Measurements from ENCODE around the gene PTGES2. TPM values are rescaled to one million over a fixed set of nuclear protein-coding genes. Genes with fewer than 3 reads are reported as not detected.

Gene PTGES2
- total and polyA plus RNA-seq, 9 of the 15 experiments (the other 6 are each of a cell fraction or from before 2014, with no cell fraction given) = 2.4 to 196 (median 90.1) TPM

DNA sequence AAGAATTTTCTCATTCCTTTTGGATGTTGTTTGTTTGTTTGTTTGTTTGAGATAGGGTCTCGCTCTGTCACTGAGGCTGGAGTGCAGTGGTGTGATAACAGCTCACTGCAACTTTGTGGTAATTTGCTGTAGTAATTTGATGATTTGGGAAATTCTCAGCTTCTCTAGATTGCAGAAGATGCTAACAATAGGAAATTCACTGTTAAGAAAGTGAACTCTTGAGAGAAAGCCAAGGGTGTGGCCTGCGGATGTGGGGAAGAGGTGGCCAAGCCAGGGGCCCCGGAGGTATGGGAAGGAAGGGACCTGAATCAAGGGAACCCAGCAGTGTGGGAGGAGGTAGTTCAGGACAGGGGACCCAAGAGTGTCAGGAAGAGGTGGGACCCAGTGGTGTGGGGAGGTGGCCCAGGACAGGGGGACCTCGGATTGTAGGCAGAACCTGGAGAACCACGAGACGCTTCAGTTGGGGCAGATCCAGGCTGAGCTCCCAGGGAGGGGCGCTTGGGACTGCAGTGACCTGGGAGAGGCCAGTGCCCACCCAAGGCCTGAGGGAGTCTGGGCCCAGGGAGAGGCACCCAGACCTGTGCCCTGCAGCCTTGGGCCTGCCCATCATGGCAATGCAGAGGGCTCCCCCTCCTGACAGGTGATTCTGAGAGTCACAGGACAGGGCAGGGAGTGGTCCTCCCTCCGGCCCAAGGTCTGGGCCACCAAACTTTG is 16.2 kb upstream of the PTGES2 start (continued):
- TF ChIP-seq, protein P1, sequence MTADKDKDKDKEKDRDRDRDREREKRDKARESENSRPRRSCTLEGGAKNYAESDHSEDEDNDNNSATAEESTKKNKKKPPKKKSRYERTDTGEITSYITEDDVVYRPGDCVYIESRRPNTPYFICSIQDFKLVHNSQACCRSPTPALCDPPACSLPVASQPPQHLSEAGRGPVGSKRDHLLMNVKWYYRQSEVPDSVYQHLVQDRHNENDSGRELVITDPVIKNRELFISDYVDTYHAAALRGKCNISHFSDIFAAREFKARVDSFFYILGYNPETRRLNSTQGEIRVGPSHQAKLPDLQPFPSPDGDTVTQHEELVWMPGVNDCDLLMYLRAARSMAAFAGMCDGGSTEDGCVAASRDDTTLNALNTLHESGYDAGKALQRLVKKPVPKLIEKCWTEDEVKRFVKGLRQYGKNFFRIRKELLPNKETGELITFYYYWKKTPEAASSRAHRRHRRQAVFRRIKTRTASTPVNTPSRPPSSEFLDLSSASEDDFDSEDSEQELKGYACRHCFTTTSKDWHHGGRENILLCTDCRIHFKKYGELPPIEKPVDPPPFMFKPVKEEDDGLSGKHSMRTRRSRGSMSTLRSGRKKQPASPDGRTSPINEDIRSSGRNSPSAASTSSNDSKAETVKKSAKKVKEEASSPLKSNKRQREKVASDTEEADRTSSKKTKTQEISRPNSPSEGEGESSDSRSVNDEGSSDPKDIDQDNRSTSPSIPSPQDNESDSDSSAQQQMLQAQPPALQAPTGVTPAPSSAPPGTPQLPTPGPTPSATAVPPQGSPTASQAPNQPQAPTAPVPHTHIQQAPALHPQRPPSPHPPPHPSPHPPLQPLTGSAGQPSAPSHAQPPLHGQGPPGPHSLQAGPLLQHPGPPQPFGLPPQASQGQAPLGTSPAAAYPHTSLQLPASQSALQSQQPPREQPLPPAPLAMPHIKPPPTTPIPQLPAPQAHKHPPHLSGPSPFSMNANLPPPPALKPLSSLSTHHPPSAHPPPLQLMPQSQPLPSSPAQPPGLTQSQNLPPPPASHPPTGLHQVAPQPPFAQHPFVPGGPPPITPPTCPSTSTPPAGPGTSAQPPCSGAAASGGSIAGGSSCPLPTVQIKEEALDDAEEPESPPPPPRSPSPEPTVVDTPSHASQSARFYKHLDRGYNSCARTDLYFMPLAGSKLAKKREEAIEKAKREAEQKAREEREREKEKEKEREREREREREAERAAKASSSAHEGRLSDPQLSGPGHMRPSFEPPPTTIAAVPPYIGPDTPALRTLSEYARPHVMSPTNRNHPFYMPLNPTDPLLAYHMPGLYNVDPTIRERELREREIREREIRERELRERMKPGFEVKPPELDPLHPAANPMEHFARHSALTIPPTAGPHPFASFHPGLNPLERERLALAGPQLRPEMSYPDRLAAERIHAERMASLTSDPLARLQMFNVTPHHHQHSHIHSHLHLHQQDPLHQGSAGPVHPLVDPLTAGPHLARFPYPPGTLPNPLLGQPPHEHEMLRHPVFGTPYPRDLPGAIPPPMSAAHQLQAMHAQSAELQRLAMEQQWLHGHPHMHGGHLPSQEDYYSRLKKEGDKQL (CRISPR knock-in tag; IDR thresholded peaks at IDR 0.05; ENCODE audit: borderline replicate concordance) = no peak
- TF ChIP-seq POLR2B (IDR thresholded peaks at IDR 0.05; ENCODE audit: low read depth, partially characterized antibody) (no peak), DPF2 (IDR thresholded peaks at IDR 0.05) (peak; percentile 55), TRIM24 (IDR thresholded peaks at IDR 0.05) (no peak), RAD51 (IDR thresholded peaks at IDR 0.05; ENCODE audit: borderline replicate concordance, low read depth) (no peak), ZNF41 (CRISPR knock-in tag; conservative IDR thresholded peaks at IDR 0.05) (no peak), FOSL1 (tag; conservative IDR thresholded peaks at IDR 0.05) (0 out of 2 replicates have a peak, but pooled peaks have one; percentile 20), ZNF551 (CRISPR knock-in tag; IDR thresholded peaks at IDR 0.05) (no peak), ZNF707 (CRISPR knock-in tag; conservative IDR thresholded peaks at IDR 0.05) (no peak), CCNT2 (IDR thresholded peaks at IDR 0.05; ENCODE audit: borderline replicate concordance, extremely low read depth, insufficient read length, low read depth, low read length) (no peak), FUS (optimal IDR thresholded peaks at IDR 0.05; ENCODE audit: low read depth, low read length) (no peak), TCF7L2 (IDR thresholded peaks at IDR 0.05; ENCODE audit: low read depth, low read length) (no peak), ZNF586 (CRISPR knock-in tag; conservative IDR thresholded peaks at IDR 0.05) (no peak), ARNT (IDR thresholded peaks at IDR 0.05) (no peak), GATA2 (CRISPR knock-in tag; IDR thresholded peaks at IDR 0.05) (no peak)
- TF ChIP-seq, protein P2, sequence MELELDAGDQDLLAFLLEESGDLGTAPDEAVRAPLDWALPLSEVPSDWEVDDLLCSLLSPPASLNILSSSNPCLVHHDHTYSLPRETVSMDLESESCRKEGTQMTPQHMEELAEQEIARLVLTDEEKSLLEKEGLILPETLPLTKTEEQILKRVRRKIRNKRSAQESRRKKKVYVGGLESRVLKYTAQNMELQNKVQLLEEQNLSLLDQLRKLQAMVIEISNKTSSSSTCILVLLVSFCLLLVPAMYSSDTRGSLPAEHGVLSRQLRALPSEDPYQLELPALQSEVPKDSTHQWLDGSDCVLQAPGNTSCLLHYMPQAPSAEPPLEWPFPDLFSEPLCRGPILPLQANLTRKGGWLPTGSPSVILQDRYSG (tag; conservative IDR thresholded peaks at IDR 0.05; ENCODE audit: low read depth) = no peak
- TF ChIP-seq, protein P3, sequence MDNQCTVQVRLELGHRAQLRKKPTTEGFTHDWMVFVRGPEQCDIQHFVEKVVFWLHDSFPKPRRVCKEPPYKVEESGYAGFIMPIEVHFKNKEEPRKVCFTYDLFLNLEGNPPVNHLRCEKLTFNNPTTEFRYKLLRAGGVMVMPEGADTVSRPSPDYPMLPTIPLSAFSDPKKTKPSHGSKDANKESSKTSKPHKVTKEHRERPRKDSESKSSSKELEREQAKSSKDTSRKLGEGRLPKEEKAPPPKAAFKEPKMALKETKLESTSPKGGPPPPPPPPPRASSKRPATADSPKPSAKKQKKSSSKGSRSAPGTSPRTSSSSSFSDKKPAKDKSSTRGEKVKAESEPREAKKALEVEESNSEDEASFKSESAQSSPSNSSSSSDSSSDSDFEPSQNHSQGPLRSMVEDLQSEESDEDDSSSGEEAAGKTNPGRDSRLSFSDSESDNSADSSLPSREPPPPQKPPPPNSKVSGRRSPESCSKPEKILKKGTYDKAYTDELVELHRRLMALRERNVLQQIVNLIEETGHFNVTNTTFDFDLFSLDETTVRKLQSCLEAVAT (IDR thresholded peaks at IDR 0.05) = no peak
- TF ChIP-seq, protein P4, sequence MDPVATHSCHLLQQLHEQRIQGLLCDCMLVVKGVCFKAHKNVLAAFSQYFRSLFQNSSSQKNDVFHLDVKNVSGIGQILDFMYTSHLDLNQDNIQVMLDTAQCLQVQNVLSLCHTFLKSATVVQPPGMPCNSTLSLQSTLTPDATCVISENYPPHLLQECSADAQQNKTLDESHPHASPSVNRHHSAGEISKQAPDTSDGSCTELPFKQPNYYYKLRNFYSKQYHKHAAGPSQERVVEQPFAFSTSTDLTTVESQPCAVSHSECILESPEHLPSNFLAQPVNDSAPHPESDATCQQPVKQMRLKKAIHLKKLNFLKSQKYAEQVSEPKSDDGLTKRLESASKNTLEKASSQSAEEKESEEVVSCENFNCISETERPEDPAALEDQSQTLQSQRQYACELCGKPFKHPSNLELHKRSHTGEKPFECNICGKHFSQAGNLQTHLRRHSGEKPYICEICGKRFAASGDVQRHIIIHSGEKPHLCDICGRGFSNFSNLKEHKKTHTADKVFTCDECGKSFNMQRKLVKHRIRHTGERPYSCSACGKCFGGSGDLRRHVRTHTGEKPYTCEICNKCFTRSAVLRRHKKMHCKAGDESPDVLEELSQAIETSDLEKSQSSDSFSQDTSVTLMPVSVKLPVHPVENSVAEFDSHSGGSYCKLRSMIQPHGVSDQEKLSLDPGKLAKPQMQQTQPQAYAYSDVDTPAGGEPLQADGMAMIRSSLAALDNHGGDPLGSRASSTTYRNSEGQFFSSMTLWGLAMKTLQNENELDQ (CRISPR knock-in tag; IDR thresholded peaks at IDR 0.05; ENCODE audit: borderline replicate concordance) = no peak
